Epidermal melanocyte (primary cell): ENCODE results near the gene UBE2V1.
"Not testable (repeated sequence)": the region's sequence is repeated elsewhere in the genome, so short reads cannot be mapped to it uniquely, and the experiment has no call there.

ENCODE experiments used
- DNase-seq: peaks from one replicate; pipeline ENCODE4 v3.0.0; 2011; ENCODE audit warnings: low spot score; ENCODE audit not compliant: insufficient read length

The UBE2V1 gene

GRCh38 chr20:50112512-50113419, at the start of gene UBE2V1:
TSS of gene UBE2V1 (minus strand) at chr20:50113150. CDS start at chr20:50113128, 22 bp downstream.
- peak; percentile 70 for DNase-seq

GRCh38 chr20:50161494-50161893, 48.5 kb upstream of the UBE2V1 start:
- DNase-seq, result not testable (repeated sequence)

DNA sequence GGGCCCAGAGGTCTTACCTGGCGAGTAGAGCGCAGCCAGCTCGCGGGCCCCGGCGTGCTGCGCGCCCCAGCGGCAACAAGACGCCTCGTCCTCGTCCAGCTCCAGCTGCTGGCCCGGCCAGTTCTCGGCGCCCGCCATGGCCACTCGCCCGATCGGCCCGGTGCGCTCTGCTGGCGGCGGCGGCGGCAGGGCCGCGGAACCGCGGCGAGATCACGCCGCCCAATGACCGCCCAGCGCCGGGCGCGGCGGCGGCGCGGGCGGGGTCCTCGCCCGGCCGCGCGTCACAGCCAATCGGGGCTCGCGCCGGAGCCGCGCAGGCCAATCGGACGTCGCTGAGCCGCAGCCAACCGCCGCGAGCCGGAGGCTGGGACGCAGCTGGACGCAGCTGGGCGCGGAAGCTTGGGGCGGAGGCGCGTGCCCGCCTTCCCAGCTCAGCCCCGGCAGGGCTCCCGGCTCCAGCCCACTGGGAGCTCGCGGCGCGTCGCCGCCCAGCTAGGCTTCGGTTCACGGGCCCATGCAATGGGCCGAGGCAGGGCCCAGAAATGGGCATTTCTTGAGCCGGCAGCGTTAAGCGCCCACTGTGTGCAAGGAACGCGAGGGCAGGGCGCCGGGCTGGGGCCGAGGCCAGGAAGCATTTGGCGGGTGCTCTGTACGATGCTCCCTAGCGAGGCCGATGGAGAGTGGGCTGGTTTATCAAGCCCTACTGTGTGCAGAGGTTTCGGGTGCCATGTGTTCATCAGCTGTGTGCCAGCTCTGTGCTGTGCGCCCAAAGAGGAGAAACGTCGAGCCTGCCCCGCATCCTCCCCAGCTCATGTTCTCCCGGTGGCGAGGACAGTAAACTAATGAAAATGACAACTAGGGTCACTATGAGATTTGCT, 40.8 kb upstream of the UBE2V1 start, which contains the start of gene PEDS1:
PEDS1 (minus strand) TSS at position 224 of the 878 bp plus-strand sequence; CDS start at position 138, 86 bp downstream.
- DNase-seq, result peak; percentile 98

DNA sequence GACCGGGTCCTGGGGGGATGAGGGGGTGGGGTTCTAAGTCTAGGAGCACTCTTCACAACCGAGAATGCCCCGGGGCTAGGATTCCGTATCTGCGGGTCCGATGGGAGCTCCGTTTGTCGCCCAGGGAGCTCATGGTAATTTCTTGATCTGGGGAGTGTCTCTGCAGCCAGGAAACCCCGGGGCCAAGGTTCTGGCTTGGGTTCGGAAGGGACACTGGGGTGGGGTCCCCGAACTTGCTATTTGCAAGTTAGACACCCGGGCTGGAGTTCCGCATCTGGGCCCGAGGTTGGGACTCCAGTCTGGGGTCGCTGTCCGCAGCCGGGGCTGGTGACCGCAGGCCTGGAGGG, 40.2 kb upstream of the UBE2V1 start:
- DNase-seq, result no peak

DNA sequence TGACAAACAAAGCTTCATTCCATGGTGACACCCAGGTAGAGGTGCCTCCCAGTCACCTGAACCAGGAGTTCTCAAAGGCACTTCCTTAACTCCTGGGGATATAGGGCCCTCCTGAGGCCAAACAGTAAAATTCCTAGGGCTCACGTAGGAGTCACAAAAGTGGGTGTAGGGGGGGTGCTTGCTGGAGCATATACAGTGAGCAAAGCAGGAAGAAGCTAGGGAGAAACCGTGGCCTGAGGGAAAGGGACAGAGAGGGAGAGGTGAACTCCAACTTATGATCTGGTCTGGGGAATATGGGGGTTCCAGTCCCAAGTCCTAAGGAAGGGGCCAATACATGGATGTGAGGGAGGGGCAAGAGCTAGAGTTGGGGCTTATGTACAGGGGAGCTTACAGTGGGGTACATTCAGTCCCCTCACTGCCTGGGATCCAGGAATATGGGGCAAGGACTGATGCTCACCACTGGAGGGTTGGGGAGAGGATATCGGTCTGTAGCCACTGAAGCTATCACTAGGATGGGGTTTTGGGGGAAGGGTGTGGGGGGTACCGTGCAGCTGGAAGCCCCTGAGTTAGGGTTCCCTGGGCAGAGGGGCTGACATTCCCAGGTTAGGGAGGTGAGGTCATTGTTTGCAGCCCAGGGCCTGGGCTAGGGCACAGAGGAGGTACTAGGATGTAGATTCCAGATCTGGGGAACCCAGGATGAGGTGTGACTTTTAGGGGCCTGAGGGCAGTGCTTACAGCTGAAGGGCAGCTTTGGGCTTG, 39.6 kb upstream of the UBE2V1 start:
- DNase-seq, result no peak

GRCh38 chr20:50151034-50151743, 38.2 kb upstream of the UBE2V1 start:
- no peak for DNase-seq

GRCh38 chr20:50149481-50150254, 36.7 kb upstream of the UBE2V1 start:
- DNase-seq, result no peak

DNA sequence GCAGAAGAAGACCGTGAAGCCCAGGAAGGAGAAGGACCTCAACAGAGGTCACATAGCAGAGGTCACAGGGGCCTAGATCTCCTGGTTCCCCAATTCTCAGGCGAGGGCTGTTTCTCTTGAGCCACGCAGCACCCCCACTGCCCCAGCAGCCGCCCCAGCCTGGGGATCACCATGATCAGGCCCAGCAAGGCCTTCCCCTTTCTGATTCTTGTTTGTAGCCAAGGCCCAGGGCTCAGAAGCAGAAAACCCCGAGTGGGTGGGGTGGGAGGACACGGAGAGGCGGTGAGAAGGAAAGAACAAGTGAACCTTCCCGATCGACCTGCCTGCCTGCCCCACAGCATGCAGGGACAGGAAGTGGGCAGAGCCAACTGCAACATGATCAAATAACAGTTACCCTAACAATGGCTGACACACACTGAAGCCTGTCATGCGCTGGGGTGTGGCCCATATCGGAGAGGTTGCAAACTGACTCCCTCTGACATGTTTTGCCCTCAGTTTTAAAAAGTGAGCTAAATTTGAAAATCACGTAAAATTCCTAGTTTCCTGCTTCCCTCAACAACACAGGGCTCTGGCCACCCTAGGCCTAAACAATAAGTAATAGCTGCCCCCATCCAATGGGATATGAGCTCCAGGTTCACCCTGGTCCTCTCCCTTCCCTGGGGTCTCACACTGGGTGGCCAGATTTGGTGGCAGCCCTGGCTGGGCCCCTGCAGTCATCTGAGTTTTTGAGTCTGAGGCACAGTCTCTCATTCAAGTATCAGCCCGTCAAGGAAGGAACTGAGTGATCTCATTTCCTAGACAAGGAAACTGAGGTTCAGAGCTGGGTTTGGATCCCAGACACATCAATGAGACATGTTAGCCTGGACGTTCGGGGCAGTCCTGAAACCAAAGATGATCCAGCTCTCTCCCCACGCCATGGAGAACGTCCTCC, 34.0 kb upstream of the UBE2V1 start:
- DNase-seq, result no peak

DNA sequence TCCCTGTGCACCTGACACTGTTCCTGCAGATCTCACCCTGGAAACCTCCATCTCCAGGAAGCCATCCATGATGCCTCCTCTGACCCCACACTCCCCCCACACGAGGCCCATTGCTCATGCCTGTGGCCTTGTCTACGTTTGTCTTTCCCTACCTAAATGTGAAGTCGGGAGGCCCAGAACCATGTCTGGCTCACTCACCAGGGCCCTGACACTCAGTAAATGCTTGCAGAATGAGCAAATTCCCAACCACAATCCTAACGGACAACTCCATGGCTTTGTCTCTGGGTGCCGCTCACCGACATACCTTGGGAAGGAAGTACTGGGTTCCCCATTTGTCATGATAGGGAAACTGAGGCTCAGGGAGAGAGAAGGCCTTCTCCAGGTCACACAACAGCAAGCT, 33.3 kb upstream of the UBE2V1 start:
- DNase-seq, result no peak

DNA sequence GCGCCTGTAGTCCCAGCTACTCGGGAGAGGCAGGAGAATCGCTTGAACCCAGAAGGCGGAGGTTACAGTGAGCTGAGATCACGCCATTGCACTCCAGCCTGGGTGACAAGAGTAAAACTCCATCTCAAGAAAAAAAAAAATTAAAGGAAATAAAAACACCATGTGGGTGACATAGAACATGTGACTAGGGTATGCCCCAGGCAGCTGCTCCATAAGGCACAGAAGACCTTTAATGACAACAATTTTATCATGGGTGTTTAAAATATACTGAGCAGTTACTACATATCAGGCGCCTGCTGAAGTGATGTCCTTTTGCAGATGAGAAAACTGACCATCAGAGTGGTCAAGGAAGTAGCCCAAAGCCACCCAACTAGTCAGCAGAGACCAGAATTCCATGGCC, 32.6 kb upstream of the UBE2V1 start:
- no peak for DNase-seq

DNA sequence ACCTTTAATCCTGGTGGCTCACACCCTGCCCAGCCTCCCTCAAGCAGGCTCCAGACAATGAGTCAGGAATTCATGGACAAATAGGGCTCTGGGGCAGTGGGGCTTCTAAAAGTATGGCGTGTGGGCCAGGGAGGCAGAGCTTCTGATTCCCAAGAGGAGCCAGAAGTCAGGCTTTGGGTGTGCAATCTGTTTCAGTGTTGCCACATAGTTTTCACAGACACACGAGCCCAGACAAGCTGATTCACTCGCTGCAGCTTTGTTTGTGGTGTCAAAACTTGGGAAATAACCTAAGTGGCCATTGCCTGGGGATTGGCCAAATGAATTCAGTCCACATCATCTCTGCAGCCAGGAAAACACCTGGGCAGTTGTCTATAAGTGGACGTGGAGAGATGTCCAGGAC, 31.4 kb upstream of the UBE2V1 start:
- DNase-seq, result no peak

GRCh38 chr20:50142812-50143211, 29.9 kb upstream of the UBE2V1 start:
- no peak for DNase-seq

GRCh38 chr20:50141811-50142561, 29.0 kb upstream of the UBE2V1 start:
- DNase-seq, result no peak

DNA sequence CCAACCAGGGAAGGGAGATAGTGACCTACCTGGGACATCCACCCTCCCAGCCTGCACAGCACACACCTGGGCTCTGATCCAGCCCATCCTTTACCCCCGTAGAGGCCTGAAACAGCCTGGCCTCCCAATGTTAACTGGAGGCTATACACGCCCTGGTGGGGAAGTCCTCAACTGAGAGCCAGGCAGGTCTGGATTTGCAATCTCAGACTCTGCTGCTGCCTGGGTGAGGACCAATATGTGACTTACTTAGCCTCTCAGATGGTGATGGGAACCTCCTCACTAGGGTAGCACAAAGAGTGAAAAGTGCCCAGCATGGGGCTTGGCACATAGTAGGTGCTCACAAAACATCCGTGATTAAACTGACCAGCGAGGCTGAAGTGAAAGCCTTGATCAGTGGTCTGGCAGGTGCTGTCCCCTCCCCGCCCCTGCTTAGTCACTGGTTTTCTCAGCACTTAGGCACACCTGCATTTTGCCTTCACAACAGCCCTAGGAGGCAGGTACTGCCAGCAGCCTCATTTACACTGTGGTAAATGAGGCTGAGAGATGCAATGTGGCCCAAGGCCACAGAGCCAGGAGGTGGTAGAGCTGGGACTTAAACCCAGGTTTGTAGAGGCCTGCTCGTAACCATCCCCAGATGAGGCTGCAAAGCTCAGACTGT, 28.2 kb upstream of the UBE2V1 start:
- DNase-seq, result no peak

DNA sequence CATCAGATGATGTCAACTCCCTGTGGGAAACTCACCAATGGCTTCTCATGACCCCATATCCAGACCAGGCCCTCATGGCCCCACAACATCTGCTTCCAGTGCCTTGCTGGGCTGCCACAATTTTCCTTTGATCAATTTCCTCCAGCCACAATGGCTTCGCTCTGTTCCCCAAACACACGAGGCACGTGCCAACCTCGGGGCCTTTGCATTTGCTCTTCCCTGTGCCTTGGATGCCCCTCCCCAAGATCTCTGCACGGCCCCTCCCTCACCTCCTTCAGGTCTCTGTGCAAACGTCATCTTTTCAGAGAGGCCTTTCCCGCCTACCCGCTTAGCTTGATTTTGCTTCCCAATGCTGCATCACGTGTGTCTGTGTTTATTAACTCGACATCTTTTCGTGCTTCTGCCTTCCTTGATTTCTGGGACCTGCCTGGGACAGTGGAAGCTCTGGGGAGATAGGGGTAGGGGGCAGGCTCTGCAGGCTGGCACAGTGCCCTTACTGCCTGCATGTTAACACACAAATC, 27.4 kb upstream of the UBE2V1 start:
- no peak for DNase-seq

GRCh38 chr20:50138479-50139393, 25.8 kb upstream of the UBE2V1 start:
- no peak for DNase-seq
